Stimulated activated naive CD8-positive, alpha-beta T cell treated with anti-CD3 and anti-CD28 coated beads, Interleukin-15, Interleukin-2, amounts not matched to agents 100 ng/mL and 50 ng/mL, for 24 hours (primary cell): Measurements from ENCODE around the gene ATG101.

Experiments
- H3K27ac Mint-ChIP-seq: one replicate; pipeline ENCODE4 v1.8.0; 2021; ENCODE audit warnings: mild to moderate bottlenecking, mixed read lengths
- H3K27me3 Mint-ChIP-seq: one replicate; pipeline ENCODE4 v1.8.0; 2021; ENCODE audit warnings: mixed read lengths
- H3K36me3 Mint-ChIP-seq: one replicate; pipeline ENCODE4 v1.8.0; 2021; ENCODE audit warnings: low read depth, mixed read lengths
- H3K4me1 Mint-ChIP-seq: one replicate; pipeline ENCODE4 v1.8.0; 2021; ENCODE audit warnings: low read depth, mixed read lengths
- H3K4me3 Mint-ChIP-seq: one replicate; pipeline ENCODE4 v1.8.0; 2021; ENCODE audit warnings: mild to moderate bottlenecking, mixed read lengths
- H3K9me3 Mint-ChIP-seq: one replicate; pipeline ENCODE4 v1.8.0; 2021; ENCODE audit warnings: mixed read lengths

The ATG101 gene

GRCh38 chr12:52121824-52122539 lies 52.2 kb downstream of the ATG101 start:
- Mint-ChIP-seq H3K36me3 (no peaks in the 10 kb centered on the region), H3K27me3 (peaks cover 17% of the 10 kb centered on the region), H3K27ac (peak overlapping the region; percentile 40), H3K9me3 (no peaks in the 10 kb centered on the region), H3K4me3 (no peak overlapping the region), H3K4me1 (peaks cover 34% of the 10 kb centered on the region)

- Mint-ChIP-seq H3K9me3 (no peaks in the 10 kb centered on the region), H3K36me3 (no peaks in the 10 kb centered on the region), H3K4me1 (peaks cover 29% of the 10 kb centered on the region), H3K4me3 (no peak overlapping the region), H3K27me3 (peaks cover 23% of the 10 kb centered on the region), H3K27ac (peak overlapping the region; percentile 40)
Observed at GRCh38 chr12:52122540-52122871, 52.7 kb downstream of the ATG101 start.

GRCh38 chr12:52122904-52123303 lies 53.1 kb downstream of the ATG101 start:
- Mint-ChIP-seq H3K27me3 (peaks cover 25% of the 10 kb centered on the region), H3K27ac (no peak overlapping the region), H3K9me3 (no peaks in the 10 kb centered on the region), H3K4me1 (peaks cover 25% of the 10 kb centered on the region), H3K36me3 (no peaks in the 10 kb centered on the region), H3K4me3 (no peak overlapping the region)

- no peaks in the 10 kb centered on the region for H3K36me3 Mint-ChIP-seq
Observed at GRCh38 chr12:52123487-52124186, 53.9 kb downstream of the ATG101 start.

GRCh38 chr12:52125476-52125900 lies 55.7 kb downstream of the ATG101 start:
- Mint-ChIP-seq H3K4me1 (peaks cover 4% of the 10 kb centered on the region), H3K27ac (no peak overlapping the region), H3K36me3 (no peaks in the 10 kb centered on the region), H3K27me3 (peaks cover 27% of the 10 kb centered on the region), H3K4me3 (no peak overlapping the region), H3K9me3 (no peaks in the 10 kb centered on the region)

More at GRCh38 chr12:52123487-52124186, 53.9 kb downstream of the ATG101 start:
- Mint-ChIP-seq H3K27ac (no peak overlapping the region), H3K27me3 (peaks cover 29% of the 10 kb centered on the region), H3K4me1 (peaks cover 17% of the 10 kb centered on the region), H3K4me3 (no peak overlapping the region), H3K9me3 (no peaks in the 10 kb centered on the region)

- Mint-ChIP-seq H3K27me3 (peaks cover 25% of the 10 kb centered on the region), H3K36me3 (no peaks in the 10 kb centered on the region), H3K9me3 (no peaks in the 10 kb centered on the region), H3K4me1 (peaks cover 4% of the 10 kb centered on the region), H3K27ac (no peak overlapping the region), H3K4me3 (no peak overlapping the region)
Observed at GRCh38 chr12:52126050-52126604, 56.3 kb downstream of the ATG101 start.
